Measurements from ENCODE around the gene SOCS1. TPM values are rescaled to one million over a fixed set of nuclear protein-coding genes. Genes with fewer than 3 reads are reported as not detected.

SOCS1 gene
- total RNA-seq, 1 donor from 2014 or later: 11.7 TPM

DNA sequence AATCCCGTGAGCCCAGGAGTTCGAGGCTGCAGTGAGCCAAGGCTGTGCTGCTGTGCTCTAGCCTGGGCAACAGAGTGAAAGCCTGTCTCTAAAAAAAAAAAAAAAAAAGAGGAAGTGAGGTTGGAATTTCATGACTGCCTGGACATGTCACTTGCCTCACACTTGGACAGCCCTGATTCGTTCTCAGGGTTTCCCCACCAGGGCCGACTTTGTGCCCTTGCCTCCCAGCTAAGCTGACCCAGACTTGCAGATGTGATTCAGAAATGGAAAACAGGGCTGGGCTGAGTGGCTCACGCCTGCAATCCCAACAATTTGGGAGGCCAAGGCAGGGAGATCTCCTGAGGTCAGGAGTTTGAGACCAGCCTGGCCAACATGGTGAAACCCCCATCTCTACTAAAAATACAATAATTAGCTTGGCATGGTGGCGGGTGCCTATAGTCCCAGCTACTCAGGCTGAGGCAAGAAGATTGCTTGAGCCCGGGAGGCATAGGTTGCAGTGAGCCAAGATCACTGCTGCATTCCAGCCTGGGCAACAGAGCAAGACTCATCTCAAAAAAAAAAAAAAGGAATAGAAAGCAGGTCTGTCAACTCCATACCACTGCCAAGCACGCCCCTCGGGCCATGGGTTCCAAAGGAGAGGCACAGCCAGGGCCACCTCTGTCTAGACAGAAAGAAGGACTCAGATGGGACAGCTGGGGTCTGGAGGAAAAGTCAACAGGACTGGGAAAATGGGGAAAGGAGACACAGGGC, 46.9 kb downstream of the SOCS1 start:
- H3K27ac Mint-ChIP-seq: no peak overlapping the region
- H3K36me3 Mint-ChIP-seq: no peaks in the 10 kb centered on the region
- H3K4me1 Mint-ChIP-seq: peaks cover 12% of the 10 kb centered on the region
- H3K9me3 Mint-ChIP-seq: no peaks in the 10 kb centered on the region
- DNase-seq (ENCODE audit: low spot score in 2 of 2, unreplicated experiment in 2 of 2): no peak
- H3K27me3 Mint-ChIP-seq (ENCODE audit: low read depth): no peaks in the 10 kb centered on the region
- TF ChIP-seq, protein P1, sequence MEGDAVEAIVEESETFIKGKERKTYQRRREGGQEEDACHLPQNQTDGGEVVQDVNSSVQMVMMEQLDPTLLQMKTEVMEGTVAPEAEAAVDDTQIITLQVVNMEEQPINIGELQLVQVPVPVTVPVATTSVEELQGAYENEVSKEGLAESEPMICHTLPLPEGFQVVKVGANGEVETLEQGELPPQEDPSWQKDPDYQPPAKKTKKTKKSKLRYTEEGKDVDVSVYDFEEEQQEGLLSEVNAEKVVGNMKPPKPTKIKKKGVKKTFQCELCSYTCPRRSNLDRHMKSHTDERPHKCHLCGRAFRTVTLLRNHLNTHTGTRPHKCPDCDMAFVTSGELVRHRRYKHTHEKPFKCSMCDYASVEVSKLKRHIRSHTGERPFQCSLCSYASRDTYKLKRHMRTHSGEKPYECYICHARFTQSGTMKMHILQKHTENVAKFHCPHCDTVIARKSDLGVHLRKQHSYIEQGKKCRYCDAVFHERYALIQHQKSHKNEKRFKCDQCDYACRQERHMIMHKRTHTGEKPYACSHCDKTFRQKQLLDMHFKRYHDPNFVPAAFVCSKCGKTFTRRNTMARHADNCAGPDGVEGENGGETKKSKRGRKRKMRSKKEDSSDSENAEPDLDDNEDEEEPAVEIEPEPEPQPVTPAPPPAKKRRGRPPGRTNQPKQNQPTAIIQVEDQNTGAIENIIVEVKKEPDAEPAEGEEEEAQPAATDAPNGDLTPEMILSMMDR (IDR thresholded peaks at IDR 0.05; ENCODE audit: unreplicated experiment): no peak
- no peak overlapping the region for H3K4me3 Mint-ChIP-seq

DNA sequence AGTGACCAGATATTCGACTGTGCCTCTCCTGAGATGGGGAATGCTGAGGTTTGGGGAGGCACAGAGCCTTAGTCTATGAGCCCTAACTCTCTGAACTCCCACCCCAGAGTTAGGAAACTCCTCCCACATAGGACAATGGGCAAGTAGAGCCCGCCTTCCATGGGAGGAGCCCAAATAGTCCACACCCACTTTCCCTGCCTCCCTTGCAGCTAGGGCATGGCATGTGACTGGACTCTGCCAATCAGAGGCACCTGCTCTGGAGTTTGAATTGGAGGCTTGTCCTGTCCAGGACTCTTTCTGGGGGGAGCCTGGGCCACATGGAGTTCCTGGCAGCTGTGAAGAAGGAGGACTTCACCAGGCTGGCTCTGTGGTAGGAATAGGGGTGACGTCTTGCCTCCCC, 48.4 kb downstream of the SOCS1 start:
- Mint-ChIP-seq H3K4me1 (peaks cover 17% of the 10 kb centered on the region), H3K4me3 (no peak overlapping the region), H3K9me3 (no peaks in the 10 kb centered on the region), H3K27me3 (ENCODE audit: low read depth) (no peaks in the 10 kb centered on the region), H3K36me3 (no peaks in the 10 kb centered on the region), H3K27ac (no peak overlapping the region)
- DNase-seq (ENCODE audit: low spot score in 2 of 2, unreplicated experiment in 2 of 2): no peak
- TF ChIP-seq, protein P1 (IDR thresholded peaks at IDR 0.05; ENCODE audit: unreplicated experiment): no peak

DNA sequence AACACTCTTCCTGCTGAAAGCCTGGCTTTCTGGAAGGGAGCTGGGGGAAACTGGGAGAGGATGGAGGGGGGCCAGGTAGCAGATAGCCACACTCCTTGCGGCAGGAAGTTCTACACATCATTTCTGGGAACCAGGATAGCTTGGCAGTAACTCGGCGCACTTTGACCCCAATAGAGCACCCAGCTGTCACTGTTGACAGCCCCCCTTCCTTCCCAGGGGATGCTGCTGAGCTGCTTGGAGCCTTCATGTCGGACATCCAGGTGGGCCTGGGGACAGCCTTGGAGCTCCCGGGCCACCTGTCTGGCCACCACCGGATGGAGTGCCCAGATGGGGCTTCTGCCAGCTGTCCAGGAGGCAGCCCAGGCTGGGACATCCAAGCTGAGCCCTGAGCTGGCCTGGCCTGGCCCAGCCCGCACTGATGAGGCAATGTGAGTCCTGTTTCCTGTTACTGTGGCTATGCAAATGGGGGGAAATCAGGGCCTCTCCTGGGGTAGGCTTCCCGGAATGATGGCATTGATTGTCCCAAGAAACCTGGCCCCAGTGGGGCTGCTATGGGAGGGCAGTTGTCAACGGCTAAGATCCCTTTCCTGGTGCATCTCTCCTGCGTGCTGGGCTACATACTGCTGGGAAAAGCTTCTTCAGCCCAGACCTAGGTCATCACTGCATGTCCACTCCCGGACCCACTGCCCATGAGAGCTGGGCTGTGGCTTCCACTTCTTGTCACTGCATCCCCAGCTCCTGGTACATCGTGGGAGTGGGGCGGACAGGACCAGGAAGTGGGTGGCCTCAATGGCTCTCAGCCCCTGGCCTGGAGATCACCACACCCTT, 50.0 kb downstream of the SOCS1 start:
- TF ChIP-seq, protein P1 (IDR thresholded peaks at IDR 0.05; ENCODE audit: unreplicated experiment): no peak
- Mint-ChIP-seq H3K27ac (no peak overlapping the region), H3K27me3 (ENCODE audit: low read depth) (no peaks in the 10 kb centered on the region), H3K9me3 (no peaks in the 10 kb centered on the region), H3K36me3 (no peaks in the 10 kb centered on the region), H3K4me1 (peaks cover 23% of the 10 kb centered on the region), H3K4me3 (no peak overlapping the region)
- no peak for DNase-seq (ENCODE audit: low spot score in 2 of 2, unreplicated experiment in 2 of 2)

DNA sequence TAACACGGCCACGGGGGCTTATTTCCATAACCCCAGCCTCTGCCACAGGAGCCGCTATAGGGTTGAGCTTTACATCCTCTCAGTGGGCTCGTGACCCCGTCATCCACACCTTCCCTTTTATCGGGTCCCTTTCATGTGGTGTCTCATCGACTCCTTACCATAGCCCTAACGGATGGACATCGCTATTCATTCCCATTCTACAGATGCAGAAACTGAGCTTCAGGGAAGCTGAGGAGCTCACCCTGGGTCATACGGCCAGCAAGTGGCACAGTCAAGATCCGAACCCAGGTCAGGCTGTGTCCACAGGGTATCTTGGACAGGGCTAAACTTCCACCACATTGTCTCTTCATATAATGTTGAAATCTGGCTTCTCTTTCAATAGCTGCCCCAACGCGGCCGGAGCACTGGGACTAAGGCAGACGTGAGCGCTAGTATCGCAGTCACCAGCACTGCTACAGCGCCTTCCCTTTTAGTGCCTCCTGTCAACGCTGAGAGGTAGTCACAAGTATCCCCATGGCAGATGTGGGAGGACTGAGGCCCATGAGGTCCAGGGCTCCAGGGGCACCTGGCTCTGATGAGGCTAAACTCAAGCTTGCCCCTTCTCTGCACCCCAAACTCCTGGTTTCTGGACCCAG, 50.8 kb downstream of the SOCS1 start:
- H3K27ac Mint-ChIP-seq: no peak overlapping the region
- no peaks in the 10 kb centered on the region for H3K27me3 Mint-ChIP-seq (ENCODE audit: low read depth)
- TF ChIP-seq, protein P1 (IDR thresholded peaks at IDR 0.05; ENCODE audit: unreplicated experiment): no peak
- H3K4me1 Mint-ChIP-seq: peaks cover 26% of the 10 kb centered on the region
- H3K36me3 Mint-ChIP-seq: no peaks in the 10 kb centered on the region
- DNase-seq (ENCODE audit: low spot score in 2 of 2, unreplicated experiment in 2 of 2): no peak
- no peaks in the 10 kb centered on the region for H3K9me3 Mint-ChIP-seq
- no peak overlapping the region for H3K4me3 Mint-ChIP-seq

DNA sequence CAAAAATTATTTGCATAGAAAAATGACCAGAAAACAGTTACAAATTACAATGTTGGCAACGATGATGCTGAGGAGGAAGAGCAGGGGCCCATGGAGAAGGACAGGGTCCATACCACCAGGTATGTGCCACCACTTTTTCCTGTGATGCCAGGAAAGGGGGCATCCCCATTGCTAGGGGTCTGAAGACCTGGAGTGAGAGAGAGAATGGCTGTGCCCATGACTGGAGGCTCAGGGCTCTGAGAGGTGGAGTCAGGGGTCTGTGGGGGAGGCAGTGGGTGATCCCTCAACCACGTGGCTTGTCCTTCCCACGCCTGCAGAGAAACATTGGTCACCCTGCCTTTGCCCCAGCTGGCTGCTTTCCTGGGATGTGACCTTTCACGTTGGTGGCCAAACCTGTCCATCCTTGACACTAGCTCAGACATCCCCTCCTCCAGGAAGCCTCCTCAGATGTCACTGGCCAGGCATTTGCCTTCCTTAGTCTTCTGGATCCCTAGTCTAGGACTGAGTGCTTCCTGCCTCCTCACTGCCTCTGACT, 51.4 kb downstream of the SOCS1 start:
- Mint-ChIP-seq H3K36me3 (no peaks in the 10 kb centered on the region), H3K4me3 (no peak overlapping the region), H3K9me3 (no peaks in the 10 kb centered on the region), H3K27ac (no peak overlapping the region), H3K27me3 (ENCODE audit: low read depth) (no peaks in the 10 kb centered on the region), H3K4me1 (peaks cover 26% of the 10 kb centered on the region)
- TF ChIP-seq, protein P1 (IDR thresholded peaks at IDR 0.05; ENCODE audit: unreplicated experiment): no peak
- DNase-seq (ENCODE audit: low spot score in 2 of 2, unreplicated experiment in 2 of 2): no peak

Other genes with a start within 250 kb of the SOCS1 start
- not detected in 3 replicates for gene TNP2, start 13.1 kb upstream of the SOCS1 start, total RNA-seq
- gene PRM3, start 17.4 kb upstream of the SOCS1 start, total RNA-seq: not detected in 3 replicates
- gene PRM2, start 20.3 kb upstream of the SOCS1 start, total RNA-seq: not detected in 3 replicates
- not detected in 3 replicates for gene PRM1, start 25.1 kb upstream of the SOCS1 start, total RNA-seq
- gene RMI2, start 89.3 kb upstream of the SOCS1 start, total RNA-seq: 18.6 to 22.4 TPM (median 19.1 TPM) in 3 replicates